GM23248 (cell line): ENCODE results near the gene PRKCA. TPM values are rescaled to one million over a fixed set of nuclear protein-coding genes. Genes with fewer than 3 reads are reported as not detected.

Source experiments
- DNase-seq: peaks from one replicate; pipeline ENCODE4 v3.0.0-alpha.2; 2015
- H2AFZ ChIP-seq: fragments of 200-600 bp; sonication (generic); 2 replicates; pipeline ENCODE4 v1.6.1; 2016; ENCODE audit warnings: antibody characterized with exemption
- H3F3A ChIP-seq: fragments of 200-600 bp; sonication (generic); 2 replicates; pipeline ENCODE4 v1.6.1; 2016; ENCODE audit warnings: mild to moderate bottlenecking, antibody characterized with exemption, mixed run types; ENCODE audit not compliant: insufficient read depth
- H3K27ac ChIP-seq: fragments of 200-600 bp; sonication (generic); 2 replicates; pipeline ENCODE4 v1.5.1; 2016; ENCODE audit warnings: mild to moderate bottlenecking
- H3K27me3 ChIP-seq: fragments of 200-600 bp; sonication (generic); replicated peaks from 2 replicates; pipeline ENCODE4 v1.6.1; 2016; ENCODE audit warnings: mild to moderate bottlenecking; ENCODE audit not compliant: insufficient read depth
- H3K36me3 ChIP-seq: fragments of 200-600 bp; sonication (generic); 2 replicates; pipeline ENCODE4 v1.6.1; 2016; ENCODE audit warnings: low read depth, mild to moderate bottlenecking
- H3K4me1 ChIP-seq: fragments of 200-600 bp; sonication (generic); 2 replicates; pipeline ENCODE4 v1.6.1; 2016; ENCODE audit warnings: mild to moderate bottlenecking; ENCODE audit not compliant: insufficient read depth
- H3K4me2 ChIP-seq: fragments of 200-600 bp; sonication (generic); one replicate; pipeline ENCODE4 v1.6.1; 2016; ENCODE audit warnings: mild to moderate bottlenecking; ENCODE audit not compliant: unreplicated experiment
- H3K4me3 ChIP-seq: fragments of 200-600 bp; sonication (generic); 2 replicates; pipeline ENCODE4 v1.5.1; 2016; ENCODE audit warnings: mild to moderate bottlenecking
- H3K79me2 ChIP-seq: fragments of 200-600 bp; sonication (generic); 2 replicates; pipeline ENCODE4 v1.6.1; 2016; ENCODE audit warnings: mild to moderate bottlenecking; ENCODE audit not compliant: insufficient read depth
- H3K9ac ChIP-seq: fragments of 200-600 bp; sonication (generic); 2 replicates; pipeline ENCODE4 v1.6.1; 2016; ENCODE audit warnings: mild to moderate bottlenecking
- H3K9me2 ChIP-seq: fragments of 200-600 bp; sonication (generic); 2 replicates; pipeline ENCODE4 v1.6.1; 2016; ENCODE audit warnings: mixed run types, mild to moderate bottlenecking, moderate library complexity; ENCODE audit not compliant: insufficient read depth
- H3K9me3 ChIP-seq: fragments of 200-600 bp; sonication (generic); one replicate; pipeline ENCODE4 v1.6.1; 2017; ENCODE audit warnings: low read depth
- H4K20me1 ChIP-seq: fragments of 200-600 bp; sonication (generic); 2 replicates; pipeline ENCODE4 v1.6.0; 2016; ENCODE audit not compliant: insufficient read depth
- EZH2 ChIP-seq: fragments of 200-600 bp; sonication (generic); IDR thresholded peaks from 2 replicates; pipeline ENCODE4 v1.6.1; 2018; ENCODE audit warnings: antibody characterized with exemption, mild to moderate bottlenecking; ENCODE audit not compliant: insufficient read depth, poor library complexity, severe bottlenecking
- EZH2phosphoT487 ChIP-seq: fragments of 200-600 bp; sonication (generic); IDR thresholded peaks from 2 replicates; pipeline ENCODE4 v1.6.1; 2018; ENCODE audit warnings: antibody characterized with exemption, moderate library complexity, mild to moderate bottlenecking, low read depth; ENCODE audit not compliant: insufficient read depth
- WGBS, 2 experiments: methylation state at CpG; one replicate each; pipeline ENCODE4 v1.1.6; 2015 to 2017; ENCODE audit warnings: low lambda C conversion rate in 2 of 2, low coverage in 1 of 2; ENCODE audit errors: missing lambda C conversion rate in 2 of 2; 5-methylcytosine and 5-hydroxymethylcytosine counted together
- in situ Hi-C: fragments of 300-500 bp; cut with MboI; formaldehyde crosslinking; loops from 2 replicates; pipeline ENCODE4 v1.15.0; 2020
- polyA plus RNA-seq: library from polyadenylated mRNA; unstranded; fragments of >200 nt; fragmentation: Nextera tagmentation; extraction: Ambion mirVana; gene quantifications from 2 replicates; pipeline ENCODE4 v1.2.1, GENCODE V29; 2016
- total RNA-seq: library from RNA; depleted of rRNA; stranded (reverse); fragments of >200 nt; shearing (Covaris generic); gene quantifications from 2 replicates; pipeline ENCODE4 v1.2.3, GENCODE V29; 2014

Gene PRKCA
- total and polyA plus RNA-seq, 2 experiments from 2014 or later: 17.3 to 28.5 TPM

- Histone ChIP-seq H3F3A (peaks cover 38% of the 10 kb centered on the region), H4K20me1 (peaks cover 9% of the 10 kb centered on the region), H3K4me2 (no peak overlapping the region), H3K9me2 (no peaks in the 10 kb centered on the region), H3K36me3 (no peaks in the 10 kb centered on the region), H3K9ac (no peak overlapping the region), H3K4me1 (peaks cover 8% of the 10 kb centered on the region), H3K79me2 (peaks cover 4% of the 10 kb centered on the region; the same call in 1 of the 2 replicates), H3K27me3 (no peaks in the 10 kb centered on the region), H3K9me3 (no peaks in the 10 kb centered on the region), H3K4me3 (no peak overlapping the region), H2AFZ (no peak overlapping the region), H3K27ac (no peak overlapping the region)
- in situ Hi-C loops: loop anchor here (25.0 kb wide), 2 partner anchors 216 to 1416 kb away; no protein-coding TSS in a partner anchor
- 44 to 65% methylated on average over 1 of the region's 1 CpG for WGBS, 2 experiments
- no peak for DNase-seq
- TF ChIP-seq EZH2 (no peak), EZH2phosphoT487 (no peak)
Observed at GRCh38 chr17:66678061-66678460, 375.6 kb downstream of the PRKCA start.

- H4K20me1 ChIP-seq: peaks cover 9% of the 10 kb centered on the region
- H3K9ac ChIP-seq: no peak overlapping the region
- in situ Hi-C loops: loop anchor here (25.0 kb wide), 2 partner anchors 217 to 1417 kb away; no protein-coding TSS in a partner anchor
- no peak overlapping the region for H3K4me3 ChIP-seq
- DNase-seq: no peak
- H3K27ac ChIP-seq: no peak overlapping the region
- WGBS, 2 experiments: 98% methylated on average over 2 of the region's 2 CpGs
- H3K36me3 ChIP-seq: no peaks in the 10 kb centered on the region
- no peaks in the 10 kb centered on the region for H3K9me3 ChIP-seq
- H2AFZ ChIP-seq: no peak overlapping the region
- H3F3A ChIP-seq: peaks cover 31% of the 10 kb centered on the region
- H3K9me2 ChIP-seq: no peaks in the 10 kb centered on the region
- peaks cover 7% of the 10 kb centered on the region; the same call in 1 of the 2 replicates for H3K79me2 ChIP-seq
- H3K4me1 ChIP-seq: peaks cover 3% of the 10 kb centered on the region; the same call in 1 of the 2 replicates
- no peaks in the 10 kb centered on the region for H3K27me3 ChIP-seq
- TF ChIP-seq EZH2phosphoT487 (no peak), EZH2 (no peak)
- H3K4me2 ChIP-seq: no peak overlapping the region
Observed at GRCh38 chr17:66678827-66679226, 376.4 kb downstream of the PRKCA start.

GRCh38 chr17:66679631-66680517 lies 377.5 kb downstream of the PRKCA start:
- Histone ChIP-seq H3K4me2 (no peak overlapping the region), H3K79me2 (peaks cover 7% of the 10 kb centered on the region; the same call in 1 of the 2 replicates), H3F3A (peaks cover 31% of the 10 kb centered on the region), H3K4me1 (peaks cover 3% of the 10 kb centered on the region; the same call in 1 of the 2 replicates), H3K27ac (no peak overlapping the region), H3K9me3 (no peaks in the 10 kb centered on the region), H3K4me3 (no peak overlapping the region), H2AFZ (no peak overlapping the region), H4K20me1 (peaks cover 9% of the 10 kb centered on the region), H3K27me3 (no peaks in the 10 kb centered on the region), H3K9me2 (no peaks in the 10 kb centered on the region), H3K9ac (no peak overlapping the region), H3K36me3 (no peaks in the 10 kb centered on the region)
- TF ChIP-seq EZH2phosphoT487 (no peak), EZH2 (no peak)
- 93 to 95% methylated on average over 11 of the region's 11 CpGs for WGBS, 2 experiments
- no peak for DNase-seq
- in situ Hi-C loops: loop anchor here (25.0 kb wide), 2 partner anchors 218 to 1418 kb away; no protein-coding TSS in a partner anchor

GRCh38 chr17:66682283-66682682 lies 379.9 kb downstream of the PRKCA start:
- Histone ChIP-seq H3K9ac (no peak overlapping the region), H3K9me2 (no peaks in the 10 kb centered on the region), H3F3A (peaks cover 28% of the 10 kb centered on the region), H4K20me1 (peaks cover 12% of the 10 kb centered on the region), H3K27ac (no peak overlapping the region), H3K4me3 (no peak overlapping the region), H3K79me2 (peaks cover 7% of the 10 kb centered on the region; the same call in 1 of the 2 replicates), H2AFZ (no peak overlapping the region), H3K4me1 (peaks cover 2% of the 10 kb centered on the region; the same call in 1 of the 2 replicates), H3K36me3 (peaks cover 3% of the 10 kb centered on the region), H3K4me2 (no peak overlapping the region), H3K27me3 (no peaks in the 10 kb centered on the region), H3K9me3 (no peaks in the 10 kb centered on the region)
- 71 to 79% methylated on average over 5 of the region's 5 CpGs for WGBS, 2 experiments
- DNase-seq: no peak
- in situ Hi-C loops: loop anchor here (25.0 kb wide), 2 partner anchors 220 to 1420 kb away; no protein-coding TSS in a partner anchor
- TF ChIP-seq EZH2 (no peak), EZH2phosphoT487 (no peak)
